Cardiac fibroblast (primary cell): ENCODE data around the gene TNNI3K.

Experiments
- DNase-seq, 2 donors: peaks; one replicate each; pipeline versions ENCODE4 v3.0.0 to v3.0.0-alpha.2; 2010; ENCODE audit warnings: low read depth in 2 of 2
- H3K4me3 ChIP-seq, 2 donors: replicated peaks in 1 of 2; 1 replicate in 1 of 2; 2 replicates in 1 of 2; pipeline ENCODE4 v1.5.1; 2011; ENCODE audit warnings: low read depth in 2 of 2, low read length in 2 of 2, mild to moderate bottlenecking in 2 of 2, moderate library complexity in 1 of 2
- CTCF ChIP-seq: IDR thresholded peaks from one replicate; pipeline ENCODE4 v1.5.1; 2011; ENCODE audit warnings: low read depth, mild to moderate bottlenecking, low read length, inconsistent platforms

TNNI3K gene

GRCh38 chr1:74505928-74506710, 270.9 kb downstream of the TNNI3K start:
- no peak for TF ChIP-seq CTCF
- no peak overlapping the region for H3K4me3 ChIP-seq
- DNase-seq: no peak

DNA sequence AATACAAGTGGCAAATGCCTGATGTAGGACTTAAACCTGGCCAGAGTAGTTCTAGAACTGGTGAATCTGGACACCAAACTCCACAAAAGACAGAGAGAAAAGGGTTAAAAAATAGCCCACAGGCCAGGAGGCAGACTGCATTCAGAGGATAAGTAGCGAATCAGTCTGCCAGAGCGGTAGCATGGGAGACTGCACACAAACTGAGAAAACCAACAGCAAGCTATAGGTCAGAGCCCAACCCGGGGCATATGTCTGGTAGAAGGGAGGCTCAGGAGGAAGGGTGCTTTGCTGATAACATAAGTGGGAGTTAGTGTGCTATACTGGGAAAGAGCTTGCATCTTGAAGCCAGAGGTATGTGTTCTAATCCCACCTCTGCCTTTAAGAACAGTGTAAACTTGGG, 273.3 kb downstream of the TNNI3K start:
- TF ChIP-seq CTCF: no peak
- DNase-seq: no peak
- H3K4me3 ChIP-seq: no peak overlapping the region

DNA sequence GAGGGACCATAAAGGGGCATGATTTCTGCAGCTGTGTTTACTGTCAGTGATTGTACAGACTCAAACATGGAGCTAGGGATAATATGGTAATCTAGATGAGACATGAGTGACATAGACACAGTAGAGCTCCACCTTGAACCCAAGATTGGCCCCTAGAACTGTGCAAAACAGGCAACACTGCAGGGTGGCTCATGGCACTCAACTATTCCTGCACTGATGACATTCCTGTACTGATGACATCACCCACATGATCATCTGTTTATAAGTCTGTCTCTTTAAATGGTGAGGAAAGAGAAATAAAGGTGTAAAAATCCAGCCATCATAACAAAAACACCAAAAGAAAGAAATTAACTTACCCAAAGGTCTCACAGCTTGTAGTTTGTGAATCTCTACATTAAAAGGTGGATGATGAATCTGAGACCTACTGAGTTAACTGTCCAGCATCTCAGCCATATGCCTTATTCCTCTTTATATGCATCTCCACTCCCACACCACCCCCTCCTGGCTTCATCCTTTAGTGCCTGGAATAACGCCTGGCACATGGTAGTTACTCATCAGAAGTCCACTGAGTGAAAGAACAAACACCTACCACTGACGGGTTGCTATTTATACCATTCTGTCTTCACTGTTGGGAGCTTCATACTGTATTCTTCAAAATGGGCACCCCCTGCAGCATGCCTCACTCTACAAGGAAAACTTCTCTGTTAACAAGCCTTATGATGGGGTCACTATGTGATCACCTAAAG, 277.2 kb downstream of the TNNI3K start, which contains the start of gene LRRC53:
Gene LRRC53 (minus strand): TSS at position 442 of the 746 bp plus-strand sequence. CDS start 29,262 bp downstream, outside the sequence.
- no peak for DNase-seq
- H3K4me3 ChIP-seq: no peak within 1 kb of the TSS
- TF ChIP-seq CTCF: no peak

GRCh38 chr1:74513411-74514300, 278.5 kb downstream of the TNNI3K start:
- no peak overlapping the region for H3K4me3 ChIP-seq
- no peak for DNase-seq
- no peak for TF ChIP-seq CTCF

- no peak overlapping the region for H3K4me3 ChIP-seq
- no peak for DNase-seq
- TF ChIP-seq CTCF: no peak
These were observed 282.4 kb downstream of the TNNI3K start for GRCh38 chr1:74517599-74518051.

GRCh38 chr1:74522148-74522547, 287.0 kb downstream of the TNNI3K start:
- TF ChIP-seq CTCF: no peak
- H3K4me3 ChIP-seq: no peak overlapping the region
- DNase-seq: no peak
